Endothelial cell of umbilical vein (primary cell): ENCODE results near the gene SLC6A2. TPM values are rescaled to one million over a fixed set of nuclear protein-coding genes. Genes with fewer than 3 reads are reported as not detected.

Experiments
- BruUV-seq: library from RNA; stranded (reverse); fragments of 400-500 nt; replicated peaks from 2 replicates; lab custom pipeline; 2021; lab: Mats Ljungman, UMichigan
- CTCF ChIA-PET: fragments of 300-600, 350-600 bp; sonication (Branson Sonifier 250); formaldehyde crosslinking; loops from one replicate; lab custom pipeline; 2021; ENCODE audit warnings: antibody characterized with exemption, inconsistent platforms; lab: Charles Lee
- POLR2A ChIA-PET: fragments of 300-600, 350-600 bp; sonication (Branson Sonifier 250); formaldehyde crosslinking; loops from one replicate; lab custom pipeline; 2021; ENCODE audit warnings: antibody characterized with exemption, inconsistent platforms; lab: Charles Lee
- DNase-seq: peaks from one replicate; pipeline ENCODE4 v3.0.0-alpha.2; 2011; ENCODE audit warnings: low read depth, low spot score
- FAIRE-seq: peaks from 2 replicates; lab custom pipeline; 2011; peaks lifted over from hg19 to GRCh38; lab: Jason Lieb, UNC
- H2AFZ ChIP-seq: 2 replicates; pipeline ENCODE4 v1.6.0; 2012; ENCODE audit warnings: low read depth, low read length, control low read depth, inconsistent platforms
- H3K27ac ChIP-seq: 2 replicates; pipeline ENCODE4 v1.5.1; 2011; ENCODE audit warnings: low read depth, mild to moderate bottlenecking, control low read depth, low read length, moderate library complexity; ENCODE audit not compliant: insufficient read depth
- H3K27me3 ChIP-seq, 2 experiments: 2 replicates each; pipeline versions ENCODE4 v1.6.0 to v1.6.1; 2011; ENCODE audit warnings: low read length in 2 of 2, mixed read lengths in 1 of 2; ENCODE audit not compliant: control insufficient read depth in 2 of 2, insufficient read depth in 2 of 2
- H3K36me3 ChIP-seq, 2 experiments: 2 replicates in 1 of 2; 3 replicates in 1 of 2; pipeline ENCODE4 v1.5.1; 2011; ENCODE audit warnings: low read length in 2 of 2, mild to moderate bottlenecking in 1 of 2, moderate library complexity in 1 of 2; ENCODE audit not compliant: control insufficient read depth in 2 of 2, insufficient read depth in 2 of 2; ENCODE audit errors: extremely low read depth in 1 of 2
- H3K4me1 ChIP-seq: 3 replicates; pipeline ENCODE4 v1.5.1; 2011; ENCODE audit warnings: mild to moderate bottlenecking, low read length; ENCODE audit not compliant: control insufficient read depth, insufficient read depth; ENCODE audit errors: extremely low read depth
- H3K4me2 ChIP-seq: 2 replicates; pipeline ENCODE4 v1.6.1; 2011; ENCODE audit warnings: low read length, control low read depth, mixed read lengths; ENCODE audit not compliant: insufficient read depth
- H3K4me3 ChIP-seq, 3 experiments: fragments of 200-600 bp in 1 of 3; sonication (generic), shearing (Covaris generic) in 1 of 3; replicated peaks in 1 of 3; 2 replicates each; pipeline ENCODE4 v1.5.1; 2011 to 2016; ENCODE audit warnings: control low read depth in 3 of 3, low read length in 3 of 3, mild to moderate bottlenecking in 2 of 3, inconsistent platforms in 1 of 3, low read depth in 1 of 3, moderate library complexity in 1 of 3; ENCODE audit not compliant: insufficient read depth in 1 of 3
- H3K79me2 ChIP-seq: 2 replicates; pipeline ENCODE4 v1.6.0; 2012; ENCODE audit warnings: low read length, inconsistent platforms; ENCODE audit not compliant: control insufficient read depth, insufficient read depth
- H3K9ac ChIP-seq: replicated peaks from 2 replicates; pipeline ENCODE3; 2011; ENCODE audit warnings: low read length, control low read depth; ENCODE audit not compliant: insufficient read depth; ENCODE audit errors: extremely low read depth
- H3K9me1 ChIP-seq: replicated peaks from 3 replicates; pipeline ENCODE4 v1.6.0; 2011; ENCODE audit warnings: mild to moderate bottlenecking, low read length; ENCODE audit not compliant: control insufficient read depth, insufficient read depth; ENCODE audit errors: extremely low read depth
- H3K9me3 ChIP-seq: replicated peaks from 2 replicates; pipeline ENCODE4 v1.5.1; 2012; ENCODE audit warnings: low read length, inconsistent platforms; ENCODE audit not compliant: control insufficient read depth, insufficient read depth
- H4K20me1 ChIP-seq: replicated peaks from 2 replicates; pipeline ENCODE3; 2011; ENCODE audit warnings: mild to moderate bottlenecking, low read length; ENCODE audit not compliant: control insufficient read depth, insufficient read depth; ENCODE audit errors: extremely low read depth
- CTCF ChIP-seq, 2 donors: IDR thresholded peaks; 1 replicate in 1 of 2; 2 replicates in 1 of 2; pipeline ENCODE4 v1.5.1; 2011; ENCODE audit warnings: low read length in 2 of 2, mild to moderate bottlenecking in 2 of 2, moderate library complexity in 2 of 2, control low read depth in 1 of 2, inconsistent platforms in 1 of 2, low read depth in 1 of 2; ENCODE audit not compliant: insufficient read depth in 1 of 2; ENCODE audit errors: extremely low read depth in 1 of 2
- GATA2 ChIP-seq: IDR thresholded peaks from 2 replicates; pipeline ENCODE4 v1.7.0; 2011; ENCODE audit warnings: low read depth, mild to moderate bottlenecking, moderate library complexity, mixed read lengths, low read length; ENCODE audit not compliant: insufficient read length, insufficient read depth
- JUN ChIP-seq: IDR thresholded peaks from 2 replicates; pipeline ENCODE4 v1.6.1; 2011; ENCODE audit warnings: borderline replicate concordance, low read depth; ENCODE audit not compliant: insufficient read length, insufficient read depth
- MYC ChIP-seq: IDR thresholded peaks from one replicate; pipeline ENCODE4 v1.6.1; 2011; ENCODE audit warnings: mild to moderate bottlenecking, low read depth, low read length
- POLR2A ChIP-seq: IDR thresholded peaks from 2 replicates; pipeline ENCODE4 v1.6.1; 2012; ENCODE audit warnings: low read depth, mild to moderate bottlenecking, control low read depth, low read length
- POLR2AphosphoS5 ChIP-seq: IDR thresholded peaks from 2 replicates; pipeline ENCODE4 v1.6.1; 2012; ENCODE audit warnings: low read depth, mild to moderate bottlenecking, control low read depth, low read length, moderate library complexity; ENCODE audit not compliant: insufficient read depth
- dilution Hi-C: fragments of 300-500 bp; cut with MboI; formaldehyde crosslinking; loops from one replicate; pipeline ENCODE4 v1.15.0; 2019; ENCODE audit warnings: low sequenced_read_pairs; ENCODE audit not compliant: extremely low pct_ligation_motif_present
- intact Hi-C: fragments of 100-400 bp; cut with micrococcal nuclease; formaldehyde crosslinking; loops from one replicate; pipeline ENCODE4 v1.10.0; 2022
- polyA plus RNA-seq, 4 experiments: library from polyadenylated mRNA; depleted of rRNA in 3 of 4; stranded (reverse) in 3 of 4; unstranded in 1 of 4; fragments of >200 nt; gene quantifications; 2 replicates each; pipeline versions ENCODE4 v1.2.1 to v1.2.3, GENCODE V29; 2011 to 2012; ENCODE audit warnings: missing spikeins in 1 of 4
- total RNA-seq: library from RNA; stranded (reverse); gene quantifications from 2 replicates; pipeline ENCODE4 v1.2.3, GENCODE V29; 2021
- TF ChIP-seq, protein P1 (sequence below): IDR thresholded peaks from 2 replicates; pipeline ENCODE4 v1.6.1; 2011; ENCODE audit not compliant: insufficient read depth, insufficient read length

Gene SLC6A2
- total and polyA plus RNA-seq, 2 donors (not counting 3 experiments of a cell fraction or from before 2014, with no cell fraction given) = not detected

DNA sequence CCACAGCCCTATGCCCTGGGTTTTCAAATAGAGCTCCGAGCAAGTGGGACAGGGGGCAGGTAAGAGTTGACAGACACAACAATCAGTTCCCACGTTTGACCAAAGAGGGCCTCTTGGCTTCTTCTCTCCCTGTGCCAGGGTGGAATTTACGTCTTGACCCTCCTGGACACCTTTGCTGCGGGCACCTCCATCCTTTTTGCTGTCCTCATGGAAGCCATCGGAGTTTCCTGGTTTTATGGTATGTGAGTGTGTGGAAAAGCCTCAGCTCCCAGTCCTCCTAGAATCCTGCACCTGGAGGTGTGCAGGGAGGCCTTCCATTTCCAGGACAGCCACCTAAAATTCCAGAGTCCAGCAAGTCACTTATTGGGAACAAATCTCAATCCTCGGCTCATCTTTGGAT lies 42.5 kb downstream of the SLC6A2 start:
- TF ChIP-seq JUN = no peak
- TF ChIP-seq POLR2A = no peak
- TF ChIP-seq CTCF (IDR thresholded peaks at IDR 0.05; ENCODE audit: extremely low read depth in 1 of 2, insufficient read depth in 1 of 2, low read depth in 1 of 2, low read length in 2 of 2) = no peak
- no peak for TF ChIP-seq POLR2AphosphoS5
- no peak for TF ChIP-seq GATA2
- TF ChIP-seq, protein P1, sequence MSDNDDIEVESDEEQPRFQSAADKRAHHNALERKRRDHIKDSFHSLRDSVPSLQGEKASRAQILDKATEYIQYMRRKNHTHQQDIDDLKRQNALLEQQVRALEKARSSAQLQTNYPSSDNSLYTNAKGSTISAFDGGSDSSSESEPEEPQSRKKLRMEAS = no peak
- no peak for TF ChIP-seq MYC
- Histone ChIP-seq H3K36me3 (no peaks in the 10 kb centered on the region), H3K79me2 (no peaks in the 10 kb centered on the region), H3K9me3 (no peaks in the 10 kb centered on the region), H3K27me3 (no peaks in the 10 kb centered on the region), H3K9me1 (no peaks in the 10 kb centered on the region), H3K4me3 (no peak overlapping the region), H2AFZ (no peak overlapping the region), H3K9ac (no peak overlapping the region), H3K27ac (no peak overlapping the region), H3K4me1 (peaks cover 8% of the 10 kb centered on the region), H3K4me2 (no peak overlapping the region), H4K20me1 (no peaks in the 10 kb centered on the region)
- dilution Hi-C loops = no loop called here
- CTCF ChIA-PET = interaction anchor here (18.0 kb wide), 1 partner anchor 235 kb away, joined by 408 read pairs; no protein-coding TSS in a partner anchor
- FAIRE-seq (no peak), DNase-seq (no peak)
- intact Hi-C loops = no loop called here
- no TSS peak for BruUV-seq
- POLR2A ChIA-PET = no interaction called here
